Kidney capillary endothelial cell (primary cell): ENCODE data around the gene PSMD10.

ENCODE experiments used
- DNase-seq: peaks from one replicate; pipeline ENCODE4 v3.0.0-alpha.2; 2018; ENCODE audit warnings: low spot score

Gene PSMD10, protein sequence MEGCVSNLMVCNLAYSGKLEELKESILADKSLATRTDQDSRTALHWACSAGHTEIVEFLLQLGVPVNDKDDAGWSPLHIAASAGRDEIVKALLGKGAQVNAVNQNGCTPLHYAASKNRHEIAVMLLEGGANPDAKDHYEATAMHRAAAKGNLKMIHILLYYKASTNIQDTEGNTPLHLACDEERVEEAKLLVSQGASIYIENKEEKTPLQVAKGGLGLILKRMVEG

DNA sequence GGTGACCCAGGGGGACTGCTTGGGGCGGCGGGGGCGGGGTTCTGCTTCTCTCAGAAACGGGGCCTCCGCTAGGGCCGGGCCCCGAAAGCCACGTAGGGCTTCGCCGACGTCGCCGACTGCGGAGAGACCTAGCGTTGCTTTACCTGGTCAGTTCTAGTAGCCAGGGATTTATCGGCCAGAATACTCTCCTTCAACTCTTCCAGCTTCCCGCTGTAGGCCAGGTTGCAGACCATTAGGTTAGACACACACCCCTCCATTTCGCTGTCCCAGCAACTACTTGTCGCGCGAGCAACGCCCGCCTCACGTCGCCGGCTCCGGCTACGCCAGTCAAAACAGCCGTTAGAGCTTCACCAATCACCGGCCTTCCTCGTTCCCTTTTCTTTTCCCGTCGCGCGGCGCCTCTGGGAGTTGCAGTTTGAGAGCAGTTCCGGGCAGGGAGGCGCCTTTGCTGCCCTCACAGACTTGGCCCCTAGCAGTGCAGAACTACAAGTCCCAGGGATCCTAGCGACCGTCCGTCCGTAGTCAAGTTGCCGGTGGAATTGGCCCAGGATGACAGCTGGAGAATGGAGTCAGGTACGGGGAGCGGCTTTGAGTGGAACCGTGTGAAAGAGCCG is at the start of gene PSMD10, which contains the start of gene ATG4A:
Gene PSMD10 (minus strand): TSS at position 279 of the 614 bp plus-strand sequence. CDS start 22 bp downstream, at position 257.
Gene ATG4A (plus strand): TSS at position 515 of the 614 bp plus-strand sequence. CDS start 49 bp downstream, at position 564.
- DNase-seq: peak; percentile 78

DNA sequence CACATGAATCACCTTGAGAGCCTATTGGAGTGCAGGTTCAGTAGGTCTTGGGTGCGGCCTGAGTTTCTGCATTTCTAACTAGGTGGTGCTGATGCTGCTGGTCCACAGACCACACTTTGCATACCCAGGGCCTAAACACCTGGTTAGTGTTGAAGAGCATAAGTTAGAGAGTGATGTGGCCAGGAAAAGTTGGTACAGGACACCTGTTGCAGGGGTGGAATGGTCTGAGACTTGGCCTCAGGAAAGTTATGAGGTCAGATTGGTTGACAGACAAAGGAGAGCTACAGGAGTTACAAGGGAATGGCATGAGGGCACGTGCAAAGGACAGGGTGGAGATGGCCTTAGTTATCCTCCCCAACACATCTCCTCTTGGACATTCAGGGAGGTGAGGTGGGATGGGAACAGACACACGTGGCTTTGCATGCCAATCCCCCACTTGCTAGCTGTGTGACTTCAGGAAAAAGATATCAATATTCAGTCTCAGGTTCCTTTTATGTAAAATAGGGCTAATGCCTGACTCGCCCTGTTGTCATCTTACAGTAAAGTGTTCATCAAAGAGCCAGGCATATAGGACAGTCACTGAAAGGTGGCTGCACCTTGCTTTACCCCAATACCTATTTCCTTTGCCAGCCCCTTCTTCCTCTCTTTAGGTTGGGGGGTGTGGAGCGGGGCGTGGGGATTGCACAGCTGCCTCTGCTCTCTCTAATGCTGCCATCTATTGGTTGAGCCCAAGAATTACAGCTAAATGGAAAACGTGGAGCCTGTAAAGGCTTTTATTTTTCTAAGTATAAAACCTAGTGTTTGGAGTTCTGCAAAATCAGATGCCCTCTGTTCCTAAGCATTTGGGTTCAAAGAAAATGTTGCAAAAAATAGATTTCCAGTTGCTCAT is 47.7 kb upstream of the PSMD10 start:
- no peak for DNase-seq

DNA sequence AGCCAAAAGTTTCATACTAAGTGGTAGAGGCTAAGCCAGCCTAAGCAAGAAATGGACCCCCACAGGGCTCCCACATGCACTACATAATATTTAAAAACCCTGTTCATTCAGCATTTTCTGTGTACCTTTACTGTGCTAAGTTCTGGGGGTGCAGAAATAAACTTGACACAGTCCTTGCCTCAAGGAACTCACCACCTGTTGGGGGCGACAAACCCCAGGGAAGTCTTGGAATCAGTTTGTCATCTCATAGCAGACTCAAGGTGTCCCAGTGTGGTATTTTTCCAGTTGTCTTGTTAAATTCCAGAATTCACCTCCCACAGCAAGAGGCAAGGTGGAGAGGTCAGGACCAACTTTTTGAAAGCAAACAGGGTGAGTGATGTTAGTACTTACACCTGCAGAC is 43.4 kb upstream of the PSMD10 start:
- no peak for DNase-seq

DNA sequence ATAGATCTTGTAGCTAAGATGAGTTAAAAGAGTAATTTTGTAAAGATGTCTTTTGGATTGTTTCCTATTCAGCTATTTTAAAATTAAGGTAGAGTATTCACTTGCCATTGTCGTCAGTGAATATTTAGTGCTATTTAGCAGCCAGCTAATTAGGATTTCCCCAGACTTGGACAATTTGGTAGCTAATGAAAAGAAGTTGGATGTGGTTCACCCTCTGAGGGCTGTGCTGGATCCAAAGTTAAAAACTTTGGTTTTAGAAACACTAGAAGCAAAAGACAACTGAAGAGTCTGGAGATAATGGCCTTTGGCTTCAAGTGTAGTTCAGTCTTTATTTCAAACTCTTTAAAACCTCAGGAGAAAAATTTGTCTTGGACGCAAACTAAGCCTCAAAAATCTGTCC is 41.5 kb upstream of the PSMD10 start:
- no peak for DNase-seq

DNA sequence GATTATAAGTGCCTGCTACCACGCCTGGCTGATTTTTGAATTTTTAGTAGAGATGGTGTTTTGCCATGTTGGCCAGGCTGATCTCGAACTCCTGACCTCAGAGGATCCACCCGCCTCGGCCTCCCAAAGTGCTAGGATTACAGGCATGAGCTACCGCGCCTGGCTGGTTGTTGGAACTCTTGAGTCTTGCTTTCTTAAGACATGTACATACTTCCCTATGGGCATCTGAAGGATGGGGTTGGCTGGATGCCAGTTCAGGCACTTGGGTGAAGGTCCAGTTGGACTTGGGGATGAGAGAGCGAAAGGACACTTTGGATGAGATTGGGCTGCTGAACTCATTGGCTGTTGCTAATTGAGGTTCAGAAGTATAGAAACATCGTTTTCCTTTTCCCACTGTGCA is 40.7 kb upstream of the PSMD10 start:
- DNase-seq: no peak

DNA sequence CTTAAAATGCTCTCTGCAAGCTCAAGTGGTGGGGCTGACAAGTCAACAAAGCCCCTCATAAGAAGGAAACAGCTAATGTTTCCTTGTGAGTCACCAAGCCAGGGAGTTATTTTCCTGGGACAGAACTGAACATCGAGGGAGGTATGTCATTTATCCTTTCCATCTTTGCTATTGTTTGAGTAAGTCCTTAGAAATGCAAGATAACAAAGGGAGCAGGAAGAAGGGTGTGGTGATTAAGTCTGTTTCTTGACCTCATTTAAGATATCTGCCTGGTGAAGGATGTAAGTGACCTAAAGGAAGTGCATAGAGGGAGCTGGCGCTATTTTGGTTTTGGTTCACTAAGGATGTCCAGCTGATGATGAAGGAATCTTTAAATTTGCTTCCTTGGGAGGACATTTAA is 40.1 kb upstream of the PSMD10 start:
- peak; percentile 89 for DNase-seq

DNA sequence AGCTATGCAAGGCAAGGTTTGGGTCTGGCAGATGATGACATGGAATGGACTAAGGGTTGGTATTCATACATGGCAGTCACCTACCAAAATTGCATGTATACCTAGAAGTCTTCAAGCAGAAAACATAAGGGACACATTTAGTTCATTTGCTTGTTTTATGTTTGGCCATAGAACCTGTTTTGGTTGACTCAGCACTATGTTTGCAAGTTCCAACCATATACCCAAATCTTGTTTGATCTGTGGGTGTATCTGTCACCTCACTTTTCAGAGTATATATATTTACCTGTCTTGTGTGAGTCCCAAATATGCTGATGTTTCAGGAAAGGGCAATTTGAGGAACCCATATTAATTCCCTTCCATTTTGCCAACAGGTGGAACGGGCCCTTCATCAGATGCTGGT is 39.5 kb upstream of the PSMD10 start:
- no peak for DNase-seq

DNA sequence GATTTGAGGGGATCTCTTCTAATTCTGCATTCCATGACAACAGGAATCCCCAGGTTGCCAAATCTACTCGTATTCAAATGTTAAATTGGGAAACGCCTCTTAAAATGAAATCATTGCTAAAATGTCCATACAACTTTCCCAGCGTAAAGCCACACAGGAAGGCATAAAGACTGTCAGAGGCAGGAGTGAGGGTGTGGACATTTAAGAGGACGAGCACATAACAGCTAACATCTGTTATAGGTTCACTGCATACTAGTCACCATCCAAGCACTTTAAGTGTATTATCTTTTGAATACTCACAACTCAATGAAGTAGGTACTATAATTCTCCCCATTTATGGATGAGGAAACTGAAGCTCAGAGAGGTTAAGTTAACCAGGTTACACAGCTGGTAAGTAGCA is 35.8 kb upstream of the PSMD10 start:
- no peak for DNase-seq

DNA sequence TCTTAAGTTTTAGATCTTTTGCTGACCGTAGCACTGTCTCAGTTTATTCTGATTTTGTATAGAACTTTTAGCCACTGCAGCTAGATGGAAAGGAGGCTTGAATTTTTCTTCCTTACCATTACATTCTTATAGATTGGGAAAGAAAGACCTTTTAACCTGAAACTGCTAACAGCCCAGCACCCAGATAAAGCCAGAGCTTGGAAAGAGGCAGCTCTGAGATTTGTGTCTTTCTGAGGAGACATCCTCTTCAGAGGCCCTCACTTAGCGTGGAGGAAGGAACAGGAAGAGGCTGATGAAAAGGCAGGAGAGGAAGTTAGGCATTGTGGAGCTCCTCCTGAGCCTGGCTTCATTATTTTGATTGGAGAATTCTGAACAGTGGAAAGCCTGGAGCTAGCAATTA is 35.3 kb upstream of the PSMD10 start:
- no peak for DNase-seq

DNA sequence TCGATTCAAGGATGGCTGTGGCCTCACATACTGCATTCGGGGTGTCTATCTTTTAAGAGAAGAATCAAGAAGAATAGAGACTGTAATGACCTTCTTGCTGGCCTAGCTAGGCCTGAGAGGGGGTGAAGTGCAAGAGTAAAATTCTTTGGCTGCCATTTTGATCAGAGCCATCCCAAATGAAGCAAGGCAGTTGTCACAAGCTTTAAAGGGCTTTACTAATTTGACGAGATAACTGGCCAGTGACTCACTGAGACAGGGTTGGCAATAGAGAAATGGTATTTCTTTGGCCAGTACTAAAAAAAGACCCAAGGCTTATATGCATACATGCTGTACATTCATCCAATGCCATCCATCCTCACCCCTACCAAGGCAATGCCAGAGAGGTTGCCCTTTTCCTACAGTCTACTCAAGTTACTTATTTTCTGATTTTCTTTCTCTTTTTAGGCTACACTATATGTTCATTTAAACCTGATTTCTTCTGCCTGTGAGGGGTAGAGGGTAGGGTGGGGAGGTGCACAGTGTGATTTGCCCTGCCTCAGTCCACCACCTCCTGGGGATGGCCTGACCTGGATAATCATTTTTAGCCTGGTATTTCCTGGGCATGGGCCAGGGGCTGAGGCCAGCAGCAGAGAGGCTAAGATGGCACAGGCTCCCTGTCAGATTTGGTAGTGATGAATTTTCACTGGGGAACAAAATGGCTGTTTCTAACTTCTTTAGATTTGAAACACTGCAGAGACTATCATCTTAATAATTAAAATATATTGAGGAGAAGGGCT is 32.4 kb upstream of the PSMD10 start:
- DNase-seq: no peak

DNA sequence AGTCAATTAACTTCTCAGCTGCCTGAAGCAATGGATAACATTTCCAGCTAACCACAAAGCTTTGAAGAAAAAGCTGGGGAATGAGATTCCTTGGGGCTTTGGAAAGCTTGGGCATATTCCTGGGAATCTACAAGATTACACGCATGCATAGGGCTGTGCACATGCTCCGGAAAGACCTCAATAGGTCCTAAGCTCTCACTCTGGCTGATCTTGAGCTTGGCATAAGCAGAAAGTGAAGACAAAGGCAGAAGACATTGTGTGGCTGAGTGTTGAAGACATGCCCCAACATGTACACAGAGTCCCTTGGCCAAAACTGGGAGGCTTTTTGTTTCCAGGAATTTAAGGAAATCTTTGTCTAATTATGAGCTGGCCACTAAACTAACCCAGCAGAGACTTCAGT is 31.4 kb upstream of the PSMD10 start:
- DNase-seq: no peak

DNA sequence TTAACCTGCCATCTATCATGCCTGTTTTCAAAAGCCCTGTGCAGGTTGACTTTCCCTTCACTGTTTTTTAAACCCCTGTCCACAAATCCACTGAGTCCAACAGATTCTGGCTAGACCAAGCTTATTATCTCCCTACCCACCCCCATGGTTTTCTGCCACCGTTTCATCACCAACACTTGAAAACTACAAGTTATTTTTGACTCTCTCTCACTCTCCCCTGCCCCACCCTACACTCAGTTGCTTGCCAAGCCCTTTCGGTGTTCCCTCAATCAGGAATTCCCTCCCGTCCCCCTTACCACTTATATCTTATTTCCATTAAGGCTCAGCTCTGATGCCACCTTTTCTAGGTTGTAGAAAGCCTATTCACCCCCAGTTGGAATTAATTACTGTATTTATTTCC is 29.9 kb upstream of the PSMD10 start:
- DNase-seq: no peak

DNA sequence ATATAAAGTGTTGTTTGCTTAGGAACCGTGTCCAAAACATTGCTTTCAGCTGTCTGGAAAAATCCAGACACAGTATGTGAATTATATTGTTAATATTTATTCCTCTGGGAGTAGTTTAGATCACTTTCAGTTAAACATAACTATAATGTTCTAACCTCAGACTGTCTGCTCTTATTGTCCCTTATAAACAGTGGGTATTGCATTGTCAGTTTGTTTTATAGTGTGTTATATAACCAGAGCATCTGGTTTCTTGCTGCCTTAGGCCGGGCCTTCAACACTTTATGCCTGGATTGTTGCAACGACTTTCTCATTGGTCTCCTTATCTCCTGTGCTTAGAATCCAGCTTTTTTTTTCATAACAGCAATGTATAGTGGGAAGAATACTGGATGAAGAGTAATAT is 26.6 kb upstream of the PSMD10 start:
- no peak for DNase-seq

DNA sequence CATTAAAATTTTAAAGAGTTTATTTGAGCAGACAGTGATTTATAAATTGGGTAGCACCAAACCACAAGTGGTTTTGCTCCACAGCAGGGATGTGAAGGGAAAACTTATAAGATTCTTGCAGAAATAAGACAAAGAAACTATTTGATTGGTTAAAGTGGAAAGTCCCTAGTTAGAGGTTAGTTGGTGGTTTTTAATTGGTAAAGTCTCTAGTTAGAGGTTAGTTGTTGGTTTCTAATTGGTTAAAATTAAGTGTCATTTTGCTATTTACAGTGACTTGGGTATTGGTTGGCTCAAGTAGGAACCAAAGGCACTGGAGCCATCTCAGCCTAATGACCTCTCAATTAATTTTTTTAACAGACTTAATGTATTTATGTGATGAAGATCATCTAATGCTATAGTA is 23.2 kb upstream of the PSMD10 start:
- DNase-seq: no peak

DNA sequence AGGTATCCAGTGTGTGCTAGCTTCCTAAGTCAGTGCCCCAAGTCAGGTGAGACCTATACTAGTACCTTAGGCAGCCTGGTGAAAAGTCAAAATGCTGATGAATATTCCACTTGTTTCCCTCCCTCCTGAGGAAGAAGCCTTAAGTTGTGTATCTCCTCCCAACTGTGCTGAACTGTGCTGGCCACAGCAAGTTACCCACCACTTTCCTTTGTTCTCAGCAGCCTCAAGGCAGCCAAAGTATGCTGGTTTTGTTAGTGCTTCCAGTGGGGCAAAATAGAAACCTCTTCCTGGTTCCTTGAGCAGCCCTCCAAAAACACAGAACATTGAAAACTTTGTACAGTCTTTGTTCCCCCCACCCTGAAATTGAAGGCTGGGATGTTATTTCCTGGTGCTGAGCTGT is 14.1 kb upstream of the PSMD10 start:
- no peak for DNase-seq

DNA sequence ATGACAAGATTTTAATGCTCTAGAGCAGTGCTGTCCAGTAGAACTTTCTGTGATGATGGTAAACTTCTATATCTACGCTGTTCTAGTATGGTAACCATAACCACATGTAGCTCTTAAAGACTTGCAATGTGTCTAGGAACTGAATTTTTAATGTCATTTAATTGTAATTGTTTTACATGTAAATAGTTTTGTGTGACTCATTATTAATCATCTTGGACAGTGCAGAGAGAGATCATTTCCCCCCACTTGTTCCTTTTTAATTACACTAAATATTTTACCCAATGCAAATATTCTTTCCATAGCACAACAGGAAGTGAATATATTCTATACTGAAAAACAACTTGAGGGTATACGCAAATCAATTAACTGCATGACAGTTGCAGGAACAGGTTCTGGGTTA is 6.0 kb upstream of the PSMD10 start:
- DNase-seq: peak; percentile 38

DNA sequence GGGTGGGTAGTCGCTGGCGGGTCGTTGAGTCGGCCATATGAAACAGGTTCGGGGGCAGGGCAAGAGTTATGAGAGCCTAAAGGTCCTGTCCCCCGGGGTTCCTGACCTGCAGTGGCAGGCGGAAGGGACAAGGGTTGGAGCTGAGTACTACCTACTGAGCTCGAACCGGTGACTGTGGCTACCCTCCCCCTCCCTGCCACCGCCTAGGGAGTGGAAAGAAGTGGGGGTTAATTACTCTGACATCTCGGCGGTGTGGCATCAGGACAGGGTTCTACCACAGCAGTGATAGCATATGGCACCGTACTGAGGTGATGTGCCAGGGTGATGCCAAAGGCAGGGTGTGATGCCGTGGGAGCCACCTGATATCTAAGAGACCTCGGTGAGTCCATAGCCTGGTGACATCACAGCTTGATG is 543 bp upstream of the PSMD10 start:
- peak; percentile 23 for DNase-seq

DNA sequence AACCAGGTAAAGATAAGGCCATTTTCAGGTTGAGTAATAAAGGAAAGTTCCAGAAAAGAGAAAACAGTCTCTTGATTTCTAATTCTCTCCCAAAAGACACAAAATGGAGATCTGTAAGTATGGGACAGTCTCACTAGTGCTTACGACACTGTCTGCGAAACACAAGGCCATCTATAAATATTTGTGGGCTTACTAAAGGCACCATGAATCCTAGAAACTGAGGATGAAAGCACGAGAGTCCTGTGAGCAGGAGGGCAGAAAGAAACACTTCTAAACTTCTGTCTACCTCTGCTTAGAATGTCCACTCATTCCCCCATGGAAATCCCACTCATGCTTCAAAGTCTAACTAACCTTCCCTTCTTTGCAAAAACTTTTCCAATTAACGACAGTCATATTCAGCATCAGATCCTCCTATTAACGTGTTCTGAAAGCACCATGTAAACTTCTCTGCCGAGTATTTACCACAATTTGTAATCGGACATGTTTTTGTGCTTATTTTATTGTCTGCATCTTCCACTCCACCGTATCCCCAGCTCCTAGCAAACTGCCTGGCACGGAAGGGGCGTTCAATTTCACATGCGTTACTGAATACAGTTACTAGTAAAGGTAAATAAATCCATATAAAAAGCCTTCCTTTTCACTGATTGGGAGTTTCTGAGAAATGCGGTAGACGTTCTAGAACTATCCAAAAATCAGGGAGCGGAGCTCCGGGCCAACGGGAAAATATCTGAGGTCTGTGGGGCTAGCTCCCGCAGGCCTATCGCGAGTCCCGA is 665 bp downstream of the PSMD10 start:
- no peak for DNase-seq

DNA sequence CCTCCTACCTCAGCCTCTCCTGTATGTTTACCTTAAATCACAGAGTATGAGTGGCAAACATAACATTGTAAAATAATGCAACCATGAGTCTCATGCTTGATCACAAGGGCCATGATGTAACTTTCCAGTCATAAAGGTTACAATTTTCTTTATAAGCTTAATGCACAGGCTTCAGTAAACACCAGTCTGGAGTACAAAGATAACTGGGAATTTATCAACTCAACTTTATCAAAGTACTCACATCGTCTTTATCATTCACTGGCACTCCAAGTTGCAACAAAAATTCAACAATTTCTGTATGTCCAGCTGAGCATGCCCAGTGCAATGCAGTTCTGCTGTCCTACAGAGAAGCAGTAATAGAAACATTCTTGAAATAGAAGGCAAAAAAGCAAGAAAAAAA is 2.8 kb downstream of the PSMD10 start:
- DNase-seq: no peak

DNA sequence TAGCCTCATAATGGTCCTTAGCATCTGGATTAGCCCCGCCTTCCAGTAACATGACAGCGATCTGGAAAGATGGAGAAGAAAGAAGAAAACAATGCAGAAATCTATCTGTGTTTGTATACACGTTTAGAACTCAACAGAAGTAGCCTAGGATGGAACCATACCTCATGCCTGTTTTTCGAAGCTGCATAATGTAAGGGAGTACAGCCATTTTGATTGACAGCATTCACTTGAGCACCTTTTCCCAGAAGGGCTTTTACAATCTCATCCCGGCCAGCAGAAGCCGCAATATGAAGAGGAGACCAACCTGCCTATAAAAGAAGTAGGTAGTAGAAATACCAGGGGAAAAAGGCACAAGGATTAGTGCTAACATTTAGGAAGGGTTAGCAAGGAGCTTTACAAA is 3.5 kb downstream of the PSMD10 start:
- DNase-seq: no peak

DNA sequence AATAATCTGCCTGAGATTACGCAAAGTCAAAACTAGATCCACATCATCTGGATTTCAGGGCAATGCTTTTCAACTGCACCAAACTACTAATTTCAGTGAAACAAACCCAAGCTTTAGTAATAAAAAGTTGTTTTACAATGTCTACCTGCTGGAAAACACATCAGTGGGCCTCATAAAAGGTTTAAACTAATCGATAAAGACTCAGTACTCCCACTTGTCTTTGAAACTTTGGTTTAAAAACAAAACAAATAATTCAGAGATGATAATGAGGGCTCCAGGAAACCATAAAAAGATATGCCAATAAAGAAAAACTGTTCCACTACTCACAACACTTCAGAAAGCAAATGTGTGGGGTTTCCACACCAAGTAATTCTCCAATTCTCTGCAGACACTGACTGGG is 10.2 kb downstream of the PSMD10 start:
- no peak for DNase-seq

DNA sequence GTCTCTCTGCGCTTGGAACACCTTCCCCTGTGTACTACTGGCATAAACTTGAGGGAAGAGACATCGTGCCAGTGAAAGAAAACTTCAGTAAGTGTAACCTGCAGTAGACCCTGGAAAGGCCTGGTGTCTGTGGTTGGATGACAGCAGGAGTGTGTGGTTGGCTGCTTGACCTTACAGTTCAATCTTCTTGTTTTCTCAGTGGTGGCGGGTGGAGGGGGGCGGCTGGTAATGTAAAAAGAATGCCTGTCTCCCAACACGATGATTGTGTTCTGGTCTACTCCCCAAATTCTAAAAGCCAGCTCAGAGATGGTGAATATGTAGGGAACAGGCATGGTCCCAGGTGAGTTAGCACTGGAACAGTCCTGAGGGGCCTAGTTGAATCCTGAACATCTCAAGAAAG is 18.6 kb downstream of the PSMD10 start:
- DNase-seq: no peak
